ENCODE measurements around the gene BIRC2. TPM values are rescaled to one million over a fixed set of nuclear protein-coding genes. Genes with fewer than 3 reads are reported as not detected.
A peak's percentile ranks its signal among the peaks of the same experiment; 100 is the strongest.
"Not testable (repeated sequence)": the region's sequence is repeated elsewhere in the genome, so short reads cannot be mapped to it uniquely, and the experiment has no call there.

BIRC2 gene
- total RNA-seq, 1 donor from 2014 or later, result 78.1 TPM

- Histone ChIP-seq H3K79me2 (ENCODE audit: low read depth) (no peaks in the 10 kb centered on the region), H3K27ac (no peak overlapping the region), H3K4me2 (no peak overlapping the region), H3K4me1 (no peaks in the 10 kb centered on the region), H4K20me1 (ENCODE audit: low read depth) (no peaks in the 10 kb centered on the region), H2AFZ (replicated peaks) (no peak overlapping the region), H3K9ac (no peak overlapping the region), H3K9me3 (ENCODE audit: low read depth) (no peaks in the 10 kb centered on the region), H3K27me3 (no peaks in the 10 kb centered on the region), H3K4me3 (no peak overlapping the region), H3K36me3 (peaks cover 34% of the 10 kb centered on the region), H3F3A (ENCODE audit: low read depth) (peaks cover 5% of the 10 kb centered on the region)
- no peak overlapping the region for H3K4me3 Mint-ChIP-seq
- TF ChIP-seq EZH2phosphoT487 (IDR thresholded peaks at IDR 0.05), result no peak
- no peak for TF ChIP-seq EZH2 (IDR thresholded peaks at IDR 0.05)
- TF ChIP-seq, protein P1, sequence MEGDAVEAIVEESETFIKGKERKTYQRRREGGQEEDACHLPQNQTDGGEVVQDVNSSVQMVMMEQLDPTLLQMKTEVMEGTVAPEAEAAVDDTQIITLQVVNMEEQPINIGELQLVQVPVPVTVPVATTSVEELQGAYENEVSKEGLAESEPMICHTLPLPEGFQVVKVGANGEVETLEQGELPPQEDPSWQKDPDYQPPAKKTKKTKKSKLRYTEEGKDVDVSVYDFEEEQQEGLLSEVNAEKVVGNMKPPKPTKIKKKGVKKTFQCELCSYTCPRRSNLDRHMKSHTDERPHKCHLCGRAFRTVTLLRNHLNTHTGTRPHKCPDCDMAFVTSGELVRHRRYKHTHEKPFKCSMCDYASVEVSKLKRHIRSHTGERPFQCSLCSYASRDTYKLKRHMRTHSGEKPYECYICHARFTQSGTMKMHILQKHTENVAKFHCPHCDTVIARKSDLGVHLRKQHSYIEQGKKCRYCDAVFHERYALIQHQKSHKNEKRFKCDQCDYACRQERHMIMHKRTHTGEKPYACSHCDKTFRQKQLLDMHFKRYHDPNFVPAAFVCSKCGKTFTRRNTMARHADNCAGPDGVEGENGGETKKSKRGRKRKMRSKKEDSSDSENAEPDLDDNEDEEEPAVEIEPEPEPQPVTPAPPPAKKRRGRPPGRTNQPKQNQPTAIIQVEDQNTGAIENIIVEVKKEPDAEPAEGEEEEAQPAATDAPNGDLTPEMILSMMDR (IDR thresholded peaks at IDR 0.05), result peak; percentile 6
- H3K4me1 Mint-ChIP-seq, result no peaks in the 10 kb centered on the region
- DNase-seq (ENCODE audit: low spot score), result no peak
- H3K36me3 Mint-ChIP-seq, result peaks cover 48% of the 10 kb centered on the region
- peaks cover 5% of the 10 kb centered on the region for H3K9me3 Mint-ChIP-seq
- no peaks in the 10 kb centered on the region for H3K27me3 Mint-ChIP-seq (ENCODE audit: insufficient read depth, low read depth)
- H3K27ac Mint-ChIP-seq, result no peak overlapping the region
Observed at GRCh38 chr11:102367364-102367763, 20.4 kb downstream of the BIRC2 start.

DNA sequence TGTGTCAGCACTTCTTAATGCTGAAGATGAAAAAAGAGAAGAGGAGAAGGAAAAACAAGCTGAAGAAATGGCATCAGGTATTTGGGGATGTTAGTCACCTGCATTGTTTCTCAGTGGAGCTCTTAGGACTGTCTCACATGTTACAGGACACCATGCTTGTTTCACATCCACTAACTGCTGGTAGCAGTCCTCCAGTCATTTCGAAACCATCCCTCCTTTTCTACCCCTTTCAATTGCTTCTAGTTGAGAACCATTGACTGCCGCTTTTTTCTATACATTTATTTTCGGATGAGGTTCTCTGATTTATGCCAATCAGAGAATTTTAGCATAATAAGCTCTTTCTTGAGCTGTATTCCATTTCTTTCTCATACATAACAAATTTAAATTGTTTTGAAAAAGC lies 21.5 kb downstream of the BIRC2 start:
- H3K4me1 ChIP-seq, result no peaks in the 10 kb centered on the region
- H3K9me3 ChIP-seq (ENCODE audit: low read depth), result no peaks in the 10 kb centered on the region
- H2AFZ ChIP-seq (replicated peaks), result no peak overlapping the region
- H3K36me3 ChIP-seq, result peaks cover 23% of the 10 kb centered on the region
- H3K27me3 ChIP-seq, result no peaks in the 10 kb centered on the region
- Mint-ChIP-seq H3K4me3 (no peak overlapping the region), H3K4me1 (no peaks in the 10 kb centered on the region), H3K27ac (no peak overlapping the region), H3K36me3 (peaks cover 42% of the 10 kb centered on the region), H3K27me3 (ENCODE audit: insufficient read depth, low read depth) (no peaks in the 10 kb centered on the region), H3K9me3 (peaks cover 5% of the 10 kb centered on the region)
- no peak overlapping the region for H3K4me3 ChIP-seq
- no peak overlapping the region for H3K4me2 ChIP-seq
- H3K9ac ChIP-seq, result no peak overlapping the region
- H4K20me1 ChIP-seq (ENCODE audit: low read depth), result no peaks in the 10 kb centered on the region
- peaks cover 5% of the 10 kb centered on the region for H3F3A ChIP-seq (ENCODE audit: low read depth)
- H3K27ac ChIP-seq, result no peak overlapping the region
- TF ChIP-seq EZH2 (IDR thresholded peaks at IDR 0.05), result no peak
- TF ChIP-seq EZH2phosphoT487 (IDR thresholded peaks at IDR 0.05), result no peak
- TF ChIP-seq, protein P1 (IDR thresholded peaks at IDR 0.05), result no peak
- H3K79me2 ChIP-seq (ENCODE audit: low read depth), result no peaks in the 10 kb centered on the region
- no peak for DNase-seq (ENCODE audit: low spot score)

- H3K79me2 ChIP-seq (ENCODE audit: low read depth), result peaks cover 25% of the 10 kb centered on the region
- Mint-ChIP-seq H3K36me3 (peaks cover 29% of the 10 kb centered on the region), H3K27ac (peak overlapping the region; percentile 93)
- DNase-seq (ENCODE audit: low spot score); H3K9ac ChIP-seq; H3K4me3 Mint-ChIP-seq; H3K4me1 Mint-ChIP-seq; H3K9me3 ChIP-seq (ENCODE audit: low read depth); H3F3A ChIP-seq (ENCODE audit: low read depth); H3K9me3 Mint-ChIP-seq; H4K20me1 ChIP-seq (ENCODE audit: low read depth); H3K27me3 ChIP-seq; H3K27me3 Mint-ChIP-seq (ENCODE audit: insufficient read depth, low read depth): not testable (repeated sequence)
- peak overlapping the region; percentile 47 for H3K27ac ChIP-seq
- peak overlapping the region; percentile 77 for H3K4me2 ChIP-seq
- peaks cover 12% of the 10 kb centered on the region for H3K4me1 ChIP-seq
- peak overlapping the region; percentile 79 for H2AFZ ChIP-seq (replicated peaks)
- H3K36me3 ChIP-seq, result peaks cover 15% of the 10 kb centered on the region
- peak overlapping the region; percentile 48 for H3K4me3 ChIP-seq
Observed at GRCh38 chr11:102374633-102375424, 27.8 kb downstream of the BIRC2 start.

- H4K20me1 ChIP-seq (ENCODE audit: low read depth), result no peaks in the 10 kb centered on the region
- no peaks in the 10 kb centered on the region for H3F3A ChIP-seq (ENCODE audit: low read depth)
- Mint-ChIP-seq H3K36me3 (peaks cover 33% of the 10 kb centered on the region), H3K4me3 (no peak overlapping the region), H3K27me3 (ENCODE audit: insufficient read depth, low read depth) (no peaks in the 10 kb centered on the region), H3K4me1 (peaks cover 6% of the 10 kb centered on the region), H3K27ac (no peak overlapping the region), H3K9me3 (peaks cover 5% of the 10 kb centered on the region)
- H3K4me2 ChIP-seq, result no peak overlapping the region
- no peaks in the 10 kb centered on the region for H3K27me3 ChIP-seq
- H3K9me3 ChIP-seq (ENCODE audit: low read depth), result no peaks in the 10 kb centered on the region
- H3K27ac ChIP-seq, result no peak overlapping the region
- no peak overlapping the region for H2AFZ ChIP-seq (replicated peaks)
- no peak for TF ChIP-seq EZH2 (IDR thresholded peaks at IDR 0.05)
- TF ChIP-seq, protein P1 (IDR thresholded peaks at IDR 0.05), result no peak
- H3K79me2 ChIP-seq (ENCODE audit: low read depth), result peaks cover 25% of the 10 kb centered on the region
- no peak for DNase-seq (ENCODE audit: low spot score)
- peaks cover 12% of the 10 kb centered on the region for H3K4me1 ChIP-seq
- no peak overlapping the region for H3K4me3 ChIP-seq
- no peak overlapping the region for H3K9ac ChIP-seq
- peaks cover 17% of the 10 kb centered on the region for H3K36me3 ChIP-seq
Observed at GRCh38 chr11:102375720-102376399, 28.8 kb downstream of the BIRC2 start.
